ENCODE data around the gene C5orf58. TPM values are rescaled to one million over a fixed set of nuclear protein-coding genes. Genes with fewer than 3 reads are reported as not detected.

The C5orf58 gene
- total and polyA plus RNA-seq, 5 donors, result 0.47 to 0.75 (median 0.58) TPM; not detected in 1

DNA sequence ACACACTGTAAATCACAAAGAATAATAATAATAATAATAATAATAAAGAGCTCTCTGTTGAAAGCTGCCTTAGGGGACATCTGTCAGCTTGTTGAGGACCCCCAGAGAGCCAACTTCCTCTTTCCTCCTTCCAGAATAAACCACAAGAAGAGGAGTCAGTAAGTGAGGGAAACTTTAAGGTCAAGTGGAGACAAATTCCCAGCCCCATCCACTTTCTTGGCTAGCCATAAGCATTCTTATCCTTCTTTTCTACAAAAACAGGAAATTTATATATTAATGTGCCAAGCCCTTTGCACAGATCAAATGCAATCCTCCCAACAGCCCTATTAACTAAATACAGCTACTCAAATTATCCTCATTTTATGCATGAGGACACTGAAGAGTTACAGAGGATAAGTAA is 9.4 kb upstream of the C5orf58 start:
- peak in 1 of 2 donors; percentile 38 for ATAC-seq
- peaks cover 3% of the 10 kb centered on the region for H3K4me1 ChIP-seq (ENCODE audit: control insufficient read depth, insufficient read depth, low read length)
- no peaks in the 10 kb centered on the region for H3K27me3 ChIP-seq (ENCODE audit: control insufficient read depth, insufficient read depth)
- no peak overlapping the region for H3K4me3 ChIP-seq (ENCODE audit: low read length)
- no peak for DNase-seq
- no peak overlapping the region for H3K27ac ChIP-seq (ENCODE audit: low read length)
- intact Hi-C loops (cut with DNase I), result loop anchor here in 1 of 4 donors (10.0 kb wide), 1 partner anchor 411 kb away; no protein-coding TSS in a partner anchor
- H3K9me3 ChIP-seq (ENCODE audit: control insufficient read depth, low read length), result no peaks in the 10 kb centered on the region

DNA sequence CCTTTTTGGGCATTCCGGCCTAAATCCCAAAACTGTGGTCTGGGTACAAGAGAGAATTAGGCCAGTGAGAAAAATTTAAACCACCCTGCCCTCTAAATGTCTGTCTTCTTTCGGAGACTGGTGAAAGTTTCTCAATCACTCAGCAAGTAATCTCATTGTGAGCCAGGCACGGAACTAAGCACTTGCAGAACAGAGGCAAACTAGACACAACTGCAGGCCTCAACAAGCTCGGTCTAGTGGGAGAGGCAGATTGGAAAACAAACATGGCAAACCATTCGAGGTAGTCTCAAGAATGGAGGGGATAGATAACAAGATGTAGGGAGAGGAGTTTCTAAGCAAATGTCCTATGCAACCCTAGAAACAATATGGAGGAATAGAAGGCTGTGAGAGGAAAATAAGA is 8.9 kb upstream of the C5orf58 start:
- Histone ChIP-seq H3K4me1 (ENCODE audit: control insufficient read depth, insufficient read depth, low read length) (peaks cover 3% of the 10 kb centered on the region), H3K27ac (ENCODE audit: low read length) (no peak overlapping the region), H3K9me3 (ENCODE audit: control insufficient read depth, low read length) (no peaks in the 10 kb centered on the region), H3K4me3 (ENCODE audit: low read length) (no peak overlapping the region), H3K27me3 (ENCODE audit: control insufficient read depth, insufficient read depth) (no peaks in the 10 kb centered on the region)
- no peak for DNase-seq
- ATAC-seq, result peak in 1 of 2 donors; percentile 7
- 63% methylated on average over 5 of the region's 5 CpGs for WGBS
- intact Hi-C loops (cut with DNase I), result loop anchor here in 1 of 4 donors (10.0 kb wide), 1 partner anchor 411 kb away; no protein-coding TSS in a partner anchor

DNA sequence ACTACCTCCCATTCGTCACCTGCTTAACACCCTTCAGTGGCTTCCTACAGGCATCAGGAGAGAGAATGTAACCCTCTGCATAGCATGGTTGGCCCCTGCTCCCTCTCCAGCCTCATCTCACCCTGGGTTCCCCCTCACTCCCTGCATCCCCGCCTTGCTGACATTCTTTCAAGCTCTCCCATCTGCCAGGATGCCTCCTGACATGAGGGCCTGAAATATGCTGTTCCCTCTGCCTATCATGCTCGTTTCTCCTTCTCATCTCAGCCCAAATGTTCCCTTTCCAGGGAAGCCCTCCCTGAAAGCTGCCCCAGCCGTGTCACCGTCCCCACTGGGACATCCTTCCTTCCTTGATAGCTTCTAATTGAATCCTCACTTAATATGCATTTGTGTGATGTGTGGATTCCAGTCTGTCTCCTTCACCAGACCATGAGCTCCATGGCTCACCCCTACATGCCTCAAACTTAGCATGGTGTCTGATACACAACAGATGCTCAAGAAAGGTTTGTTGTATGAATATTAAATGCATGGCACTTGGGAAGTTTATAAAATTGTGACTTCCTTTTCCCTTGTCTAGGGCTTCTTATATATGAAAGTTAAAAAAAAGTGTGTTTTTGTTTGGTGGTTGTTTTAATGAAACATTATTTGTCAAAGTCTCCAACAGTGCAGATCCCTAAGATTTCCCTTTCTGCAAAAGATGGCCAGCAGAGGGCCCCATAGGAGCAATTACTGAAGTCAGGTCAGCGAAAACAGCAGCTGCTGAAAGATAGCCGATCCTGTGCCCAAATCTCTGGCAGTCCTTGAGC is 7.3 kb upstream of the C5orf58 start:
- Histone ChIP-seq H3K4me3 (ENCODE audit: low read length) (no peak overlapping the region), H3K27ac (ENCODE audit: low read length) (no peak overlapping the region), H3K27me3 (ENCODE audit: control insufficient read depth, insufficient read depth) (no peaks in the 10 kb centered on the region), H3K4me1 (ENCODE audit: control insufficient read depth, insufficient read depth, low read length) (peaks cover 3% of the 10 kb centered on the region), H3K9me3 (ENCODE audit: control insufficient read depth, low read length) (no peaks in the 10 kb centered on the region)
- WGBS, result 56% methylated on average over 7 of the region's 7 CpGs
- intact Hi-C loops (cut with DNase I), result loop anchor here (2.0 to 10.0 kb wide), 4 partner anchors 122 to 409 kb away; no protein-coding TSS in a partner anchor
- DNase-seq, result peak; percentile 74 to 90 (median 76)
- ATAC-seq, result peak; percentile 77 to 82

DNA sequence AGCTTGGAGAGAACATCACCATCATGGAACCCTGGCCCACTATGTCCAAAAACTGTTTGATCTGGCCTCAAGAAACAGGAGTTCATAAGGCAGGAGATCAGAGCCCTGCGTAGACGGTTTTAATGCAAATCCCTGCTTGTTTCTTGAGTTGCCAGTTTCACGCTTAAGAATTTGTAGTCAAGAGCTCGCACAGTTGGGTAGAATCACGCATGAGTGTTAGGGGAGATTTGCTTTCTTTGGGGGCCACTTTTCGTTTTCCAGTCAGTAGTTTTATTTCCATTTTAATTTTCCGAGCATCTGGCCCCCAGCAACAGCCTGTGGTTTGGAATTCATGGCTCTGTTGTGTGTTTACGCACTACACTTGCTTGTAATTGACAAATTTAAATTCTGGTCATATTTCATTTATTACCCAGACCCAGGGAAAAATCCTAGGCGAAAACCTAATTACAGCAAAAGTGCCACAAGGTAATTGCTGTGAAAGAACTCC is 6.6 kb upstream of the C5orf58 start:
- no peaks in the 10 kb centered on the region for H3K27me3 ChIP-seq (ENCODE audit: control insufficient read depth, insufficient read depth)
- ATAC-seq (no peak), DNase-seq (no peak)
- H3K4me1 ChIP-seq (ENCODE audit: control insufficient read depth, insufficient read depth, low read length), result peaks cover 3% of the 10 kb centered on the region
- H3K4me3 ChIP-seq (ENCODE audit: low read length), result no peak overlapping the region
- intact Hi-C loops (cut with DNase I), result loop anchor here (2.0 to 10.0 kb wide), 4 partner anchors 121 to 409 kb away; no protein-coding TSS in a partner anchor
- no peak overlapping the region for H3K27ac ChIP-seq (ENCODE audit: low read length)
- no peaks in the 10 kb centered on the region for H3K9me3 ChIP-seq (ENCODE audit: control insufficient read depth, low read length)
- 80% methylated on average over 9 of the region's 9 CpGs for WGBS

DNA sequence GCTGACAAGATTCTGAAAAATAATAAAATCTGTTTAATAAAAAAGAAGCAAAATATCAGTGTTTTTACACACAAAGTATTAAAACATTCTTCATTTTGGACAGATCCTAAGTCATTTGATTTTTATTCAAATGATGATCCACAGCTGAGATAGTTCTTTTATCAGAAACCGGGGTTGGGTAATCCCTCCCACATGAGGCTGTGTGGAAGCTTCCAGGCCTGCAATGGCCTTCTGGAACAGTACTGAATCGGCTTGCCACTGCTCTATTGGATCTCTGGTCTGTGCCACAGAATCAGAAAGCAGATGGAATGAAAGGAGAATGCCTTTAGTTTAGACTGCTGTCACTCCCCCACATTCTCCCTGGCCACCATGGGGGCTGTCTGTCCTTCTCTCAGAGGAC is 6.1 kb upstream of the C5orf58 start:
- peak in 1 of 2 donors; percentile 39 for ATAC-seq
- intact Hi-C loops (cut with DNase I), result loop anchor here (2.0 to 10.0 kb wide), 4 partner anchors 121 to 408 kb away; no protein-coding TSS in a partner anchor
- 49% methylated on average over 2 of the region's 2 CpGs for WGBS
- Histone ChIP-seq H3K4me1 (ENCODE audit: control insufficient read depth, insufficient read depth, low read length) (peaks cover 3% of the 10 kb centered on the region), H3K27me3 (ENCODE audit: control insufficient read depth, insufficient read depth) (no peaks in the 10 kb centered on the region), H3K27ac (ENCODE audit: low read length) (no peak overlapping the region), H3K9me3 (ENCODE audit: control insufficient read depth, low read length) (no peaks in the 10 kb centered on the region), H3K4me3 (ENCODE audit: low read length) (no peak overlapping the region)
- no peak for DNase-seq

DNA sequence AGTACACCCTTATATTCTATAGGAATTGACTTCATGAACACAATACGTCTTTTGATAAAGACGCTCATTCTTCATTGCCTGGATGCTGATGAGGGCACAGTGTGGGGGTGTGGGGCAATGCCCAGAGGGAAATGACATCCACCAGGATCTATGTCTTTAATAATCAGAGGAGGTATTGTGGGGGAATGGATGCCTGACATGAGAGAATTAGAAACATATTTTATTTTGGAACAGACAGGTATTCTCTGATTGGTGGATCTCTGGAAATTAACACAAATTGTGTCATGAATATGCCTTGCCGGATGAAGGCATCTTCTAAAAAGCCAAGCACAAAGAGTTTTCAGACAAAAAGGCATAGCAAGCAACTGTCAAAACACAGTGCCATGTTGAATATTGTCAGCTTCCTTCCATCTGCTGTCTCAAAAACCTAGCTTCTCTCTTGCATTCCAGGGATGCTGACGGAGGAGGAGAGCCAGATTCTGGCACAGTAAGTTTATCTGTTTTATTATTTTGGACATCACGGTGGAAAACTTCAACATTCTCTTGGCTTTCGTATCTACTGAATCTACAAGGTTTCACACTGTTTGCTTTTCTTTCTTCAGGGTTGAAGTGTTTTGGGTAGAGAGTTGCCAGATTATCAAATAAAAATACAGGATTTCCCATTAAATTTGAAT is 3.9 kb upstream of the C5orf58 start:
- WGBS, result 66% methylated on average over 6 of the region's 6 CpGs
- H3K27me3 ChIP-seq (ENCODE audit: control insufficient read depth, insufficient read depth), result no peaks in the 10 kb centered on the region
- ATAC-seq (no peak), DNase-seq (no peak)
- no peak overlapping the region for H3K4me3 ChIP-seq (ENCODE audit: low read length)
- no peaks in the 10 kb centered on the region for H3K4me1 ChIP-seq (ENCODE audit: control insufficient read depth, insufficient read depth, low read length)
- no peak overlapping the region for H3K27ac ChIP-seq (ENCODE audit: low read length)
- no peaks in the 10 kb centered on the region for H3K9me3 ChIP-seq (ENCODE audit: control insufficient read depth, low read length)
- intact Hi-C loops (cut with DNase I), result loop anchor here in 3 of 4 donors (5.0 to 10.0 kb wide), 3 partner anchors 118 to 406 kb away; no protein-coding TSS in a partner anchor

DNA sequence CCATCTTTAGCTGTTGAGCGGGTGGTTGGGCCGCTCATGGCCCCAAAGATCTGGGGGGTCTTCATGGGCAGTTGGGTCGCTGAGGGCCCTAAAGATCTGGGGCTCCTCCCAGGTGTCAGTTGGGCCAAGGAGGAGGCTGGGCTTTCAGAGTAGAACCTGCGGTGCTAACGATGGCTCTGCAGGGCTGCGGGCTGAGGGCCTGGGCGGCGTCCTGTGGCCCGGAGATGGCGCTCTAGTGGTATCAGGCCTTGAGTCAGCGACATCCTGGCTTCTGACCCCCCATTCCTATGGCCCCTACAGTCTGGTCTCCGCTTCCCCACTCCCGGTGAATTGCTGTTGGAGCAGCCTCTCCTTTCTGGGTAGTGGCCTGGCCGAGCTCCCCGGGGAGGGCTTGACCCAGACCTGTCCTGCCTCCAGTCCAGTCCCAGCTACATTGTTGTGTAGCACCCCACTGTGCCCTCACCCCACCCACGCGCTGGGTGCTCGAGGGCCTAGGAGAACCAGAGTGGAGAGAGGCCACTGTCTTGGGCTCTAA is 640 bp downstream of the C5orf58 start:
- 97% methylated on average over 18 of the region's 18 CpGs for WGBS
- Histone ChIP-seq H3K4me3 (ENCODE audit: low read length) (no peak overlapping the region), H3K27ac (ENCODE audit: low read length) (no peak overlapping the region), H3K27me3 (ENCODE audit: control insufficient read depth, insufficient read depth) (no peaks in the 10 kb centered on the region), H3K4me1 (ENCODE audit: control insufficient read depth, insufficient read depth, low read length) (no peaks in the 10 kb centered on the region), H3K9me3 (ENCODE audit: control insufficient read depth, low read length) (no peaks in the 10 kb centered on the region)
- DNase-seq, result peak in 1 of 3 donors; percentile 56
- peak in 1 of 2 donors; percentile 33 for ATAC-seq
- intact Hi-C loops (cut with DNase I), result no loop called here

DNA sequence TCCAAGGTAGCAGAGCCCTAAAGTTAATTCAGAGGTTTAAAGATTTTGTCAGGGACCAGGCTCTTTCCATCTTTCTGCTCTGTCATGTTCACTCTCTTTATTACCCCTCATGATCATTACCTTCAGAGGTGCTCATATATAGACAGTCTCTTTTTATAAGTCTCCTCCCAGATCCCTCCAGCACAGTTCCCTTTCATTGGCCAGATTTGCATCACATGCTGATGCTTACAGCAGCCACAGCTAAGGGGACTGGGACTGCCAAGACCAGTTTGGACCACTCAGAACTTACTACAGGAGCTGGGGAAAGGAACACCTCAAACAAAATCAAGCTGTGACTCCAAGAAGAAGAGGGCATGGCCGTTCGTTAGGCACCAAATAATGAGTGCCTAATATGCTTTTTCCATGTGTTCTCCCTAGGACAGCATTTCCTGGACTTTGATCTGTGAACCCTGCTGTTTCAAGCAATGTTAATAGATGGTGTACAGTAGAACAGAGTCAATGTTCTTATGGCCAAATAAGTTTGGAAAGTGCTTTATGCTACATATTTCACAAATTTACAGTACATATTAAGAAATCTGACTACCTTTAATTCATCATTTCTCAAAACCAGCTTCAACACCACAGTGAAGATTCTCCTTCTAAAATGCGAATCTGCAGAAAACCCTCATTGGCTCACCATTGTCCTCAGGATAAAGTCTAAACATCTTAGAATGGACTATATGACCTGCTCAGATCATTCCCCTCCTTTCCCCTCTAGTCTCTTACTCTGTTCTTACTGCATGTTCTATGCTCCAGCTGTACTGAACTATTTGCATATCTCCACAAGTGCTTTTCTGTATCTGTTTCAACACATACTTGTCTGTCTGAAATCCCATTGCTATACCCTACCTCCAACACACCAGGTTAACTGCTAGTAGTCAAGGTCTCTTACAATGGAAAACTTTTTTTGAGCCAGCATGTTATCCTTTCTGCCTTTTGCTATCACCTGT is 3.4 kb downstream of the C5orf58 start:
- 72% methylated on average over 3 of the region's 3 CpGs for WGBS
- Histone ChIP-seq H3K27me3 (ENCODE audit: control insufficient read depth, insufficient read depth) (no peaks in the 10 kb centered on the region), H3K9me3 (ENCODE audit: control insufficient read depth, low read length) (no peaks in the 10 kb centered on the region), H3K4me3 (ENCODE audit: low read length) (no peak overlapping the region), H3K27ac (ENCODE audit: low read length) (no peak overlapping the region), H3K4me1 (ENCODE audit: control insufficient read depth, insufficient read depth, low read length) (no peaks in the 10 kb centered on the region)
- DNase-seq (no peak), ATAC-seq (no peak)
- intact Hi-C loops (cut with DNase I), result no loop called here

DNA sequence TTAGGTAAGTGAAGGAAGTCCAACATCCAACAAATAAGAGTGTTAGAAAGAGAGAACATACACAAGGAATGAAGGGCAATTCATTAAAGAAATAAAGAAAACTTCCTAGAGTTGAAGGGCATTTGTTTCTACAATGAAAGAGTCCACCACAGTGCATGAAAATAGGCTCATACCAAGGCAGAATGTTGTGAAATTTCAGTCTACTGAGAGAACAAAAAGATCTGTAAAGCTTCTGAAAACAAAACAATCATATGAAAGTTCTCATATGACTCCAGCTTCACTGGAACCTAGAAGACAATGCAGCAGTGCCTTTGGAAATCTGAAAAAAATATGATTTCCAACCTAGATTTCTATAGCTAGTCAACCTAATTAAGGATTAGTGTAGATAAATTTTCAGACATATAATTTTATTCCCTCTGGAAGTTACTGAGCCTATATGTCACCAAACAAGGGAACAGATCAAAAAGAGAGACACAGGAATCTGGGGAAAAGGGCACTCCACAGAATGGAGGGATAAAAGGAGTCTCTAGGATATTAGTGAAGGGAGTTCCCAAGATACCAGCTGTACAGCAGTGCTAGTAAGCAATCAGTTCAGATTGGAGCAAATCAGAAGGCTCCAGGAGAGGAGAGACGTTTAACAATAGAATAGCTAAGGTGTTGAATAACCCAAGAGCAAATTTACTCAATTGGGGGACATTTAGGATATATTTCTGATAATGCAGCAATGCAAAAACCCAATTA is 5.8 kb downstream of the C5orf58 start:
- 38% methylated on average over 1 of the region's 1 CpG for WGBS
- no peaks in the 10 kb centered on the region for H3K4me1 ChIP-seq (ENCODE audit: control insufficient read depth, insufficient read depth, low read length)
- intact Hi-C loops (cut with DNase I), result no loop called here
- ATAC-seq, result no peak
- no peaks in the 10 kb centered on the region for H3K27me3 ChIP-seq (ENCODE audit: control insufficient read depth, insufficient read depth)
- no peak overlapping the region for H3K4me3 ChIP-seq (ENCODE audit: low read length)
- no peaks in the 10 kb centered on the region for H3K9me3 ChIP-seq (ENCODE audit: control insufficient read depth, low read length)
- no peak for DNase-seq
- no peak overlapping the region for H3K27ac ChIP-seq (ENCODE audit: low read length)
